K562 (cell line): ENCODE results near the gene OXT. TPM values are rescaled to one million over a fixed set of nuclear protein-coding genes. Genes with fewer than 3 reads are reported as not detected.

Experiments used
- ATAC-seq: fragments of 200-7000 bp; cut with Tn5 transposase; 3 replicates; pipeline ENCODE4 v1.9.1; 2020; ENCODE audit warnings: moderate library complexity
- BruUV-seq: library from RNA; stranded (reverse); fragments of 400-500 nt; replicated peaks from 2 replicates; lab custom pipeline; 2021; lab: Mats Ljungman, UMichigan
- CTCF ChIA-PET: fragments of 300-600 bp; formaldehyde crosslinking; extraction: SDS; loops from one replicate; lab custom pipeline; 2021; ENCODE audit warnings: low intra/inter-chr PET ratio; lab: Yijun Ruan, JAX
- POLR2A ChIA-PET: fragments of 300-600, 350-650 bp; sonication (Branson Sonifier 250); formaldehyde crosslinking; extraction: SDS; loops from one replicate; lab custom pipeline; 2021; ENCODE audit warnings: antibody characterized with exemption, inconsistent platforms; lab: Yijun Ruan, JAX
- DNase-seq, 4 experiments: peaks; one replicate each; pipeline versions ENCODE4 v3.0.0 to v3.0.0-alpha.2; 2011 to 2018; ENCODE audit warnings: low spot score in 3 of 4, mixed read lengths in 3 of 4; ENCODE audit errors: extremely low read depth in 1 of 4
- FAIRE-seq: peaks from 2 replicates; lab custom pipeline; 2011; peaks lifted over from hg19 to GRCh38; lab: Jason Lieb, UNC
- H2AFZ ChIP-seq: 2 replicates; pipeline ENCODE4 v1.6.0; 2011; ENCODE audit warnings: low read depth, low read length, control low read depth, inconsistent platforms
- H3K27ac ChIP-seq: fragments of 200-600 bp; 3 replicates; pipeline ENCODE4 v1.8.0; 2011; ENCODE audit warnings: low read depth, mild to moderate bottlenecking, control low read depth, inconsistent platforms, low read length, moderate library complexity, mixed read lengths; ENCODE audit errors: extremely low read depth
- H3K27me3 ChIP-seq, 2 experiments: fragments of 300-600 bp in 1 of 2; 2 replicates in 1 of 2; 3 replicates in 1 of 2; pipeline versions ENCODE4 v1.6.0 to v1.8.0; 2011; ENCODE audit warnings: inconsistent platforms in 2 of 2, low read length in 2 of 2, mild to moderate bottlenecking in 1 of 2, mixed read lengths in 1 of 2, moderate library complexity in 1 of 2; ENCODE audit not compliant: control insufficient read depth in 2 of 2, insufficient read depth in 2 of 2
- H3K36me3 ChIP-seq: fragments of 300-600 bp; 3 replicates; pipeline ENCODE4 v1.8.0; 2011; ENCODE audit warnings: mild to moderate bottlenecking, low read length, inconsistent platforms; ENCODE audit not compliant: control insufficient read depth, insufficient read depth
- H3K4me1 ChIP-seq, 2 experiments: fragments of 200-600 bp in 1 of 2; replicated peaks in 1 of 2; 2 replicates in 1 of 2; 3 replicates in 1 of 2; pipeline versions ENCODE4 v1.5.1 to v1.8.0; 2011; ENCODE audit warnings: inconsistent platforms in 2 of 2, low read length in 2 of 2, mild to moderate bottlenecking in 1 of 2, mixed read lengths in 1 of 2, moderate library complexity in 1 of 2; ENCODE audit not compliant: control insufficient read depth in 2 of 2, insufficient read depth in 2 of 2
- H3K4me2 ChIP-seq: 2 replicates; pipeline ENCODE4 v1.6.1; 2011; ENCODE audit warnings: low read length, control low read depth, inconsistent platforms, mixed read lengths; ENCODE audit not compliant: insufficient read depth
- H3K4me3 ChIP-seq: fragments of 200-600 bp; sonication (generic), shearing (Covaris generic); 2 replicates; pipeline ENCODE4 v1.5.1; 2016; ENCODE audit warnings: control low read depth, inconsistent platforms
- H3K79me2 ChIP-seq: fragments of 200-600 bp; 3 replicates; pipeline ENCODE4 v1.8.0; 2011; ENCODE audit warnings: low read length, inconsistent platforms; ENCODE audit not compliant: control insufficient read depth, insufficient read depth
- H3K9ac ChIP-seq, 2 experiments: 2 replicates each; pipeline versions ENCODE4 v1.6.0 to v1.6.1; 2011; ENCODE audit warnings: low read depth in 2 of 2, low read length in 2 of 2, control low read depth in 1 of 2, inconsistent platforms in 1 of 2, mild to moderate bottlenecking in 1 of 2, mixed read lengths in 1 of 2; ENCODE audit not compliant: insufficient read depth in 1 of 2
- H3K9me1 ChIP-seq: one replicate; pipeline ENCODE4 v1.6.0; 2011; ENCODE audit warnings: inconsistent platforms, mild to moderate bottlenecking, low read length, moderate library complexity; ENCODE audit not compliant: control insufficient read depth, insufficient read depth
- H3K9me3 ChIP-seq: replicated peaks from 2 replicates; pipeline ENCODE4 v1.5.1; 2011; ENCODE audit warnings: low read depth, low read length, inconsistent platforms; ENCODE audit not compliant: control insufficient read depth, insufficient read depth
- H4K20me1 ChIP-seq: replicated peaks from 2 replicates; pipeline ENCODE4 v1.6.1; 2011; ENCODE audit warnings: low read length, inconsistent platforms, mixed read lengths; ENCODE audit not compliant: control insufficient read depth, insufficient read depth
- ARID3B ChIP-seq: fragments of 250-450 bp; sonication (Bioruptor Pico); IDR thresholded peaks from 2 replicates; pipeline ENCODE4 v1.4.0; 2020; ENCODE audit warnings: borderline replicate concordance
- CHD1 ChIP-seq: fragments of 200-600 bp; sonication (generic); IDR thresholded peaks from one replicate; pipeline ENCODE4 v1.6.1; 2012; ENCODE audit warnings: mild to moderate bottlenecking, moderate library complexity, low read length, inconsistent platforms
- FOXA1 ChIP-seq: fragments of 450-650 bp; IDR thresholded peaks from 2 replicates; pipeline ENCODE4 v1.6.1; 2016; ENCODE audit warnings: mild to moderate bottlenecking, borderline replicate concordance
- MCM3 ChIP-seq: fragments of 450-650 bp; IDR thresholded peaks from 2 replicates; pipeline ENCODE4 v1.6.1; 2016
- MED1 ChIP-seq: sonication (generic); formaldehyde crosslinking; IDR thresholded peaks from 2 replicates; pipeline ENCODE4 v1.8.1; 2023; ENCODE audit warnings: missing genetic modification reagents, borderline replicate concordance
- MEIS2 ChIP-seq: fragments of 450-650 bp; IDR thresholded peaks from 2 replicates; pipeline ENCODE4 v1.6.1; 2014; ENCODE audit warnings: mild to moderate bottlenecking; ENCODE audit not compliant: partially characterized antibody
- PPARD ChIP-seq: fragments of 250-450 bp; sonication (Bioruptor Pico); IDR thresholded peaks from 2 replicates; pipeline ENCODE4 v1.8.0; 2022; ENCODE audit warnings: inconsistent platforms, mild to moderate bottlenecking, moderate library complexity
- REST ChIP-seq, 2 experiments: fragments of 450-650 bp; formaldehyde crosslinking in 1 of 2; IDR thresholded peaks; 2 replicates each; pipeline versions ENCODE4 v1.4.0 to v1.6.1; 2014 to 2020; ENCODE audit warnings: mild to moderate bottlenecking in 2 of 2, borderline replicate concordance in 1 of 2, low read depth in 1 of 2
- SP1 ChIP-seq: sonication (generic); formaldehyde crosslinking; IDR thresholded peaks from 2 replicates; pipeline ENCODE4 v1.8.1; 2022; ENCODE audit warnings: mild to moderate bottlenecking, missing genetic modification reagents
- SUPT5H ChIP-seq: fragments of 450-650 bp; IDR thresholded peaks from 2 replicates; pipeline ENCODE4 v1.6.1; 2016
- ZBTB8A ChIP-seq: fragments of 450-650 bp; IDR thresholded peaks from 2 replicates; pipeline ENCODE4 v1.6.1; 2018; ENCODE audit warnings: mild to moderate bottlenecking, moderate library complexity; ENCODE audit not compliant: partially characterized antibody
- ZNF184 ChIP-seq: sonication (generic); formaldehyde crosslinking; IDR thresholded peaks from 2 replicates; pipeline ENCODE4 v1.5.0; 2020; ENCODE audit warnings: missing genetic modification reagents
- WGBS: fragments of 100-300 bp; shearing (Covaris generic); methylation state at CpG from one replicate; pipeline ENCODE4 v1.1.6; 2016; ENCODE audit warnings: low coverage, mixed read lengths; ENCODE audit not compliant: insufficient coverage; ENCODE audit errors: missing lambda C conversion rate; 5-methylcytosine and 5-hydroxymethylcytosine counted together
- in situ Hi-C: fragments of 300-500 bp; cut with MboI; formaldehyde crosslinking; loops from 4 replicates; pipeline ENCODE4 v1.15.0; 2018; ENCODE audit warnings: inconsistent platforms, mixed read lengths
- intact Hi-C: fragments of 100-400 bp; cut with micrococcal nuclease; formaldehyde crosslinking; loops from 2 replicates; pipeline ENCODE4 v1.14.2; 2022
- polyA plus RNA-seq, 8 experiments: library from polyadenylated mRNA; depleted of rRNA in 4 of 8; stranded (reverse) in 5 of 8; unstranded in 3 of 8; fragments of >200 nt; fragmentation: Nextera tagmentation in 2 of 8; fragmentation: Illumina TruSeq in 1 of 8; extraction: Ambion mirVana in 2 of 8; extraction: Trizol in 1 of 8; gene quantifications; 2 replicates each; pipeline versions ENCODE4 v1.2.1 to v1.2.3, GENCODE V29; 2011 to 2014; ENCODE audit warnings: inconsistent platforms in 1 of 8, missing spikeins in 1 of 8
- total RNA-seq, 7 experiments: library from RNA; depleted of rRNA in 6 of 7; stranded (reverse); fragments of >200 nt in 6 of 7; fragmentation: Illumina TruSeq in 2 of 7; extraction: Trizol in 2 of 7; gene quantifications; 2 replicates each; pipeline versions ENCODE4 v1.2.1 to v1.2.3, GENCODE V29; 2011 to 2021; ENCODE audit warnings: low replicate concordance in 1 of 7
- TF ChIP-seq, protein P1 (sequence below), 2 experiments: fragments of 450-650 bp in 1 of 2; sonication (generic) in 1 of 2; formaldehyde crosslinking in 1 of 2; IDR thresholded peaks in 1 of 2; conservative IDR thresholded peaks in 1 of 2; 2 replicates each; pipeline versions ENCODE4 v1.6.1 to v1.8.1; 2016 to 2023; ENCODE audit warnings: mild to moderate bottlenecking in 2 of 2, moderate library complexity in 2 of 2, inconsistent platforms in 1 of 2, missing genetic modification reagents in 1 of 2

The OXT gene
- total and polyA plus RNA-seq, 9 of the 15 experiments (the other 6 are each of a cell fraction or from before 2014, with no cell fraction given) = not detected

- Histone ChIP-seq H3K27ac (no peak overlapping the region), H3K4me2 (no peak overlapping the region), H3K9me1 (no peaks in the 10 kb centered on the region), H3K9ac (no peak overlapping the region), H4K20me1 (no peaks in the 10 kb centered on the region), H2AFZ (no peak overlapping the region), H3K79me2 (no peaks in the 10 kb centered on the region), H3K36me3 (peaks cover 62% of the 10 kb centered on the region), H3K9me3 (no peaks in the 10 kb centered on the region), H3K27me3 (no peaks in the 10 kb centered on the region), H3K4me3 (no peak overlapping the region), H3K4me1 (peaks cover 0 to 3% of the 10 kb centered on the region in 2 experiments; a peak in 3 of 5 replicates)
- DNase-seq (no peak), ATAC-seq (no peak), FAIRE-seq (no peak)
- POLR2A ChIA-PET = no interaction called here
- CTCF ChIA-PET = no interaction called here
- in situ Hi-C loops = no loop called here
- intact Hi-C loops = no loop called here
- 90% methylated on average over 2 of the region's 8 CpGs for WGBS
- no TSS peak for BruUV-seq
- TF ChIP-seq MEIS2 = no peak
- no peak for TF ChIP-seq MED1 (CRISPR knock-in tag)
- TF ChIP-seq PPARD (CRISPR knock-in tag) = no peak
- no peak for TF ChIP-seq FOXA1
- TF ChIP-seq ARID3B (CRISPR knock-in tag) = no peak
- no peak for TF ChIP-seq MCM3
- no peak for TF ChIP-seq SUPT5H
- no peak for TF ChIP-seq ZNF184 (CRISPR knock-in tag)
- TF ChIP-seq ZBTB8A = no peak
- no peak for TF ChIP-seq CHD1
- no peak for TF ChIP-seq SP1
- TF ChIP-seq, protein P1, sequence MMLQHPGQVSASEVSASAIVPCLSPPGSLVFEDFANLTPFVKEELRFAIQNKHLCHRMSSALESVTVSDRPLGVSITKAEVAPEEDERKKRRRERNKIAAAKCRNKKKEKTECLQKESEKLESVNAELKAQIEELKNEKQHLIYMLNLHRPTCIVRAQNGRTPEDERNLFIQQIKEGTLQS (IDR thresholded peaks at IDR 0.05) = no peak
- TF ChIP-seq, protein P1 (CRISPR knock-in tag; conservative IDR thresholded peaks at IDR 0.05) = no peak
- TF ChIP-seq REST (IDR thresholded peaks at IDR 0.05; ENCODE audit: borderline replicate concordance) = no peak
- no peak for TF ChIP-seq REST (CRISPR knock-in tag; IDR thresholded peaks at IDR 0.05; ENCODE audit: low read depth)
Measured at GRCh38 chr20:3032624-3033023, 38.8 kb upstream of the OXT start.
